Activated naive CD8-positive, alpha-beta T cell treated with anti-CD3 and anti-CD28 coated beads for 36 hours (primary cell): ENCODE measurements around the gene L2HGDH. TPM values are rescaled to one million over a fixed set of nuclear protein-coding genes. Genes with fewer than 3 reads are reported as not detected.

Experiments
- DNase-seq: peaks from one replicate; pipeline ENCODE4 v3.0.0; 2021
- H3K27ac Mint-ChIP-seq: one replicate; pipeline ENCODE4 v1.8.0; 2022; ENCODE audit warnings: mild to moderate bottlenecking, moderate library complexity, mixed read lengths
- H3K27me3 Mint-ChIP-seq: one replicate; pipeline ENCODE4 v1.8.0; 2022; ENCODE audit warnings: mild to moderate bottlenecking, mixed read lengths
- H3K36me3 Mint-ChIP-seq: one replicate; pipeline ENCODE4 v1.8.0; 2021; ENCODE audit warnings: mild to moderate bottlenecking, mixed read lengths
- H3K4me1 Mint-ChIP-seq: one replicate; pipeline ENCODE4 v1.8.0; 2021; ENCODE audit warnings: mixed read lengths
- H3K4me3 Mint-ChIP-seq: one replicate; pipeline ENCODE4 v1.8.0; 2022; ENCODE audit warnings: mild to moderate bottlenecking, moderate library complexity, mixed read lengths
- H3K9me3 Mint-ChIP-seq: one replicate; pipeline ENCODE4 v1.8.0; 2022; ENCODE audit warnings: mixed read lengths
- total RNA-seq, 2 experiments: library from RNA; stranded (reverse); gene quantifications; one replicate each; pipeline ENCODE4 v1.2.3, GENCODE V29; 2021

L2HGDH gene
- total RNA-seq, 2 experiments from 2014 or later = 21.1 to 21.6 TPM

DNA sequence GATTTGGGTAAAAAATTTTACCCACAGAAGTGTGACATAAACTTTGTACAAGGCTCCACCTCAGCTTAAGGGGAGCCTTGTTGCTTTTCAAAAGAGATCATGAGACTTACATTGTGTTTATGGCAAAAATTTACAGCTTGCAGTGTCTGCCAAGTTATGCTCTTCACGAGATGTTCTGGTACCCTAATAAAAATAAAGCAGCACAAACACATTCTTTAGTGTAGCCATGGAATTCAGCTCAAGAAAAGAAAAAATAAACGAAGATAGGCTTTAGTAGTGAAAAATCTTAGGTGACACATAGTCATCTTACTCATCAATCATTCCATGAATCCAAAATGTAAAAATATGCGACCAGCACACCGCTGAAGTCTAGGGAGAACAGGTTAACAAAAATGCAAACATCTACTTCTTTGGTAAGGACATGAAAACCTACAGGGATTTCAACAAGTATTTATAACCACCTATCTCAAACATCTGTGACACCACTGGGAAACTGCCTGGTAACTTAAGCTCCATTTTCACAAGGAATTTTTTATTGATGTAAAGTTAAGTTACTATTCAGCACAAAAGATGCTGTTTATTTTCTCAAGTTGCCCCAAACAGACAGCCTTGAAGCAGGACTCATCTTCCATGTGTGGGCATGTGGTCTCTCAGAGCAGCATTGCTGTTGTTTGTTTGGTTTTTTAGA is 33.0 kb upstream of the L2HGDH start:
- DNase-seq = no peak
- peaks cover 7% of the 10 kb centered on the region for H3K36me3 Mint-ChIP-seq
- no peaks in the 10 kb centered on the region for H3K27me3 Mint-ChIP-seq
- no peak overlapping the region for H3K4me3 Mint-ChIP-seq
- H3K27ac Mint-ChIP-seq = no peak overlapping the region
- peaks cover 33% of the 10 kb centered on the region for H3K4me1 Mint-ChIP-seq
- H3K9me3 Mint-ChIP-seq = no peaks in the 10 kb centered on the region

DNA sequence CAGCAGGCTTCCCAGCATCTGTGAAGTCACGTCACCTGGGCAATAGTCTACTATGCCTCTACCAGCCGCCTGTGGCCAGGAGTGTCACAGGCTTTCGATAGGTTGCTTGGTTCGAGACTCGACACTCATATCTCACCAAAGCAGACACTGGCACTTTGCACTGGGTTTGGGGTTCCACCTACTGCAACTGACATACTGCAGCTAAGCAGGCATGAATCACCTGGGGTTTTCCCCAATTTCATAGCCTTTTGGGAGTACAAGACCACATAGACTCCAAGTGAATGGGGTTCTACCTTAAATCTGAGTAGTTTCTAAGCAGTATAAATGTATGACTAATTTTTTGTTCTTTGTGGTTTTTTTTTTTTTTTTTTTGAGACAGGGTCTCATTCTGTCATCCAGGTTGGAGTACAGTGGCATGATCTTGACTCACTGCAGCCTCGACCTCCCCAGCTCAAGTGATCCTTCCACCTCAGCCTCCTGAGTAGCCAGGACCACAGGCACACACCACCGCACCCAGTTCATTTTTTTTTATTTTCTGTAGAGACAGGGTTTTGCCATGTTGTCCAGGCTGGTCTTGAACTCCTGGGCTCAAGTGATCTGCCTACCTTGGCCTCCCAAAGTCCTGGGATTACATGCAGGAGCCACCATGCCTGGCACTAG is 32.2 kb upstream of the L2HGDH start:
- peaks cover 7% of the 10 kb centered on the region for H3K36me3 Mint-ChIP-seq
- peaks cover 33% of the 10 kb centered on the region for H3K4me1 Mint-ChIP-seq
- peak; percentile 80 for DNase-seq
- no peaks in the 10 kb centered on the region for H3K9me3 Mint-ChIP-seq
- H3K27ac Mint-ChIP-seq = peak overlapping the region; percentile 65
- peak overlapping the region; percentile 38 for H3K4me3 Mint-ChIP-seq
- no peaks in the 10 kb centered on the region for H3K27me3 Mint-ChIP-seq

DNA sequence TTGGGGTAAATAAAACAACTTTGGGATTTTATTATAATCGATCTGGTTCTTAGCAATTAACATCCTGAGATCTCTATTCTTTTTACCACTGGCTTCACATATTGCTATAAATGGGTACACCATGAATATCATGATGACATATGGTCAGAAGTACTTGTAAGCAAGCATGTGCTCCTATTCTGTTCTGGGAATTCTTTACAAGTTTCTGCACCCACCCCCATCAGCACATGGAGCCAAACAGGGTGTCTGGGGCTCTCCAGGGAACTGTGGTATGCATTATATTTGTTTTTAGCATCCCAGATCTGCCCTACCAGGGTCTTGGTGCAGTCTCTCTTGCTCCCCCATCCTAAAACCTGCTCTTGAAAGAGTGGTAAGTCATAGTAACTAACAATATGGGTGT is 31.4 kb upstream of the L2HGDH start:
- Mint-ChIP-seq H3K4me1 (peaks cover 33% of the 10 kb centered on the region), H3K4me3 (no peak overlapping the region), H3K9me3 (no peaks in the 10 kb centered on the region), H3K27me3 (no peaks in the 10 kb centered on the region), H3K27ac (peak overlapping the region; percentile 65), H3K36me3 (peaks cover 7% of the 10 kb centered on the region)
- no peak for DNase-seq

DNA sequence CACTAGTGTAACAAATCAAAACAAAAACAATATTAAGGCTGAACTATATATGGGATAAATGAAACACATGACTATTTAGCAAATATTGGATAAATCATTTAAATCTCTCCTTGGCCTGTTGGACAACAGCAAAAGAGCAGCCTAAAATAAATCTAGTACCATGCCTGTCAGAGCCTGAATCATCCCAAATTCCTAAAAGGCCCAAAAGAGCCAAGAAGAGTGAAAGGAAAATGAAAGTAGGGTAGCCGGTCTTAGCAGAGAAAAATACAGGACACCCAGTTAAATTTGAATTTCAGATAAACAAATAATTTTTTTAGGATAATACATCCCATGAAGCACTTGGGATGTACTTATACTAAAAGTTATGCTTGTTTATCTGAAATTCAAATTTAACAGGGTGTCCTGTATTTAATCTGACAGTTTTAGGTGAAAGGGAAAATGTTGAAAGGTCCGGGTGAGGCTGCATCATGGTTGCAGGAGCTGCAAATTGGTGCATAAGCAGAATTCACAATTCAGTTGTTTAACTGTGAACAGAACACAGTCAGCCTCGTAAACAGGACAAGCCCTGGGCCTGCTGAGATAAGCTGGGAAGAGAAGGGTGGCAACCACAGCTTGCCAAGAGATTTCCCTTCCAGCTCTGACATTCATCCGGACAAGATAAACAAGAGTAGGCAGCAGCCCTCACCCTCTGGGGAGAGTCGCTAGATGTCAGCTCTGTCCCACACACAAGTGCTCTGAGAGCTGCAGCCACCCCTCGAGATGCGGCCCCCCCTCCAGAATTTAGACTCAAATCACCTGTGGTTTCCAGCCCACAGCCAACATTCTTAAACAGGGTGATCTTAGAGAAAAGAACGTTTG is 30.4 kb upstream of the L2HGDH start:
- Mint-ChIP-seq H3K9me3 (no peaks in the 10 kb centered on the region), H3K36me3 (peaks cover 7% of the 10 kb centered on the region), H3K4me1 (peaks cover 32% of the 10 kb centered on the region), H3K4me3 (no peak overlapping the region), H3K27me3 (no peaks in the 10 kb centered on the region), H3K27ac (peak overlapping the region; percentile 38)
- peak; percentile 50 for DNase-seq

DNA sequence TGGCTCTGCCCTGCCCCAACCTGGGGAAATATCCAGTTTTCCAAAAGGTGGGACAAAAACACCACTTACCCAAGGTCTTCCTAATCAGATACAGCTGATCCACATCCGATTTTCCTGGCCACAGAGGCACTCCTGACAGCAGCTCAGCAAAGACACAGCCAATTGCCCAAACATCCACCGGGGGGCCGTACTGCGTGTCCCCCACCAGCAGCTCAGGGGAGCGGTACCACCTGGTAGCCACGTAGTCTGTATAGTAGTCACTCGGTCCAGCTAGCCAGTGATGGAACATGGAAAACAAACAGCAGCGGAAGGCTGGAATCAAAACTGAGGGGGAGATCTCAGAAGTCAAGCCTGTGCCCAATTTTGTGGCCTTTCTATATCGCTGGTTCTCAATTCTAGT is 28.9 kb upstream of the L2HGDH start:
- Mint-ChIP-seq H3K36me3 (peaks cover 7% of the 10 kb centered on the region), H3K4me3 (no peak overlapping the region), H3K4me1 (peaks cover 36% of the 10 kb centered on the region), H3K27ac (no peak overlapping the region), H3K9me3 (no peaks in the 10 kb centered on the region), H3K27me3 (no peaks in the 10 kb centered on the region)
- DNase-seq = peak; percentile 17

DNA sequence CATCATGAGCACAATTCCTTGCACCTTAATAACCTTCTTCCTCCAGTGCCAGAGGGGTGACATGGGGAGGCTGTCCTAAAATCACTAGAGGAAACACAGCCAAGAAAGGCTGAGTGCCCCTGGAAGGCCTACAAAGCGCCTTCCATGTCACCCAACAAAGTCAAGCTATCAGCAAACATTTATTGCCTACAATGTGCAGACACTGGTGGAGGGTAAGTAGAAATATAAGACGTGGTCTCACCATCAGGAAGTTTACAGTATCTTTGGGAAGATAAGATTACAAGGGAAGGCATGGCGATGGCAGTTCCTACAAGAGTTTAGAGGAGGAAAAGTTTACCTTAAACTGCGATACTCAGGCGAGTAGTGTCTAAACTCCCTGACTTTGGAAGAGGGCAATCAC is 28.0 kb upstream of the L2HGDH start:
- no peak for DNase-seq
- H3K36me3 Mint-ChIP-seq = peaks cover 7% of the 10 kb centered on the region
- H3K4me1 Mint-ChIP-seq = peaks cover 38% of the 10 kb centered on the region
- no peaks in the 10 kb centered on the region for H3K27me3 Mint-ChIP-seq
- no peaks in the 10 kb centered on the region for H3K9me3 Mint-ChIP-seq
- H3K27ac Mint-ChIP-seq = no peak overlapping the region
- H3K4me3 Mint-ChIP-seq = no peak overlapping the region

DNA sequence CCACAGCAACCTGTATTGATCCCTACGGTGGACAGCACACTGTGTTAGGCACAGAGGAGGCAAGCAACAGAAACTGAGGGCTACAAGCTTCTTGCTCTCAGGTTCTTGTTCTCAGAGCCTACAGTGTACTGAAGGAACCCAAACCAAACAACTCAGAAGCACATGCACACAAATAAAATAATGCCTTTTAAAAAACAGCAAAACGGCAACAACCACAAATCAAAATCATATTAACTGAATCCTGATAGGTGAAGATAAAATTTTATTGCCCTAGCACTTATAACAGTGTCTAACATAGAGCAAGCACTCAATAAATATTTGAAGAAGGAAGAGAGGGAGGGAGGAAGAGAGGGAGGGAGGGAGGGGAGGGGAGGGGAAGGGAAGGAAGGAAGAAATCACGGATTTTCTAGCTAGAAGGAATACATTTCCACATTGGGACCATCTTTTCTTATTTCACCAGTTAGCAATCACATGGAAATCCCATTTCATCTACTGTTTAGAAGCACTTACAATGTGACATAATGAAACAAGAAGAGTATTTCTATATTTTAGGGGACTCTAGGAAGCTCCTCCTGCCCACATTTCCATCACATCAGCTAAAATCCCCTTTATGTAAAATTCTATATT is 27.3 kb upstream of the L2HGDH start:
- Mint-ChIP-seq H3K4me1 (peaks cover 31% of the 10 kb centered on the region), H3K9me3 (no peaks in the 10 kb centered on the region), H3K27ac (no peak overlapping the region), H3K4me3 (no peak overlapping the region), H3K27me3 (no peaks in the 10 kb centered on the region), H3K36me3 (peaks cover 3% of the 10 kb centered on the region)
- DNase-seq = no peak

DNA sequence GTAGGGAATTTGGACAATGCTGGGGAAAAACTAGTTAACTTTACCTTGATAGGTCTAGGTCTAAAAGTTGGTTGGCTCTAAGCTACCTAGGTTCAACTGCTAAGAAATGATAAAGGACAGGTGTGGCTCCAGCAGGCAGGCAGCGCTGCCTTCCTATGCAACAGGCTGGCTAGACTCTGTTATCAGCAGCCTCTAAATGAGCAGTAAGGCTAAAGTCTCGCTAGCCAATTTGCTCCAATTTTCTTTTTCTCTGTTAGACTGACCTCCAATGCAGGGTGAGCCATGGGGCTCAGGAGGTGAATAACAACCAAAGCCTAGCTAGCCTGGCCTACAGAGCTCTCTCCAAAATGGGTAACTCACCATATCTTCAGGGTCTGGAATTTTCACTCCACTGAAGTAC is 26.6 kb upstream of the L2HGDH start:
- Mint-ChIP-seq H3K36me3 (no peaks in the 10 kb centered on the region), H3K4me3 (no peak overlapping the region), H3K4me1 (peaks cover 26% of the 10 kb centered on the region), H3K27ac (no peak overlapping the region), H3K9me3 (no peaks in the 10 kb centered on the region), H3K27me3 (no peaks in the 10 kb centered on the region)
- no peak for DNase-seq

DNA sequence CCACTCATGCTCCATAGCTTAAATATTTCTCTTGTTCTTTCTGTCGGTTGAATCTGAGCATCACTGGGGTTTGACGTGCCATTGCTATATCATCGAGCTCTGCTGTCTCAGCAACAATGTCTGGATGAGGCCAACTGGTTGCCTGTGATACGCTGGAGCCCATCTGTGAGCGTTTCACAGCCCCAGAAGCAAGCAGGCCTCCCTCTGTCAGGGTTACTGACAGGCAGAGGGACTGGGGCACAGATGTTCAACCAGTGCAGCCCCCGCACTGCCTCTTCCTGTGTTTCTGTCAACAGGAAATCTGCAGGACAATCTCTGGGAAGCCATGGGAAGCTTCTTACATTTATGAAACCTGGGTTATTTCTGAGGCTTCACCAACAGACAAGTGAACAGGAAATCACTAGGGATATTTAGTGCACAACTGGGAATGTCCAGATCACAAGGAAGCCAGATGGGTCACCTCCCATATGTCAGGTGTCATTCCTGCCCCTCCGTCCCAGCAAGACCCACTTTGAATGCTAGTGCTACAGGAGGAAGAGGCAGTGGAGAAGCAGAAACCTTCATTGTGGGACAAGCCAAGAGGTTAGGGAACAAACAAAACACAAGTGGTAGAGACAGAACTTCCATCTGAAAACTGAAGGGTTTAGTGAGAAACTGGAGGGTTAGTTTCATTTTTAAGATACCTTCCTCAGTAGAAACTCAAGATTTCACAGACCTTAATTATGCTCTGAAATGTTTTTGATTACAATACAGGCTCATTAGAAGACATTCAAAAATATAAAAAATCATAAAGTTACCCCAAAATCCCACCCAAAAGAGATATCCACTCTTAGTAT is 24.2 kb upstream of the L2HGDH start:
- no peak overlapping the region for H3K4me3 Mint-ChIP-seq

DNA sequence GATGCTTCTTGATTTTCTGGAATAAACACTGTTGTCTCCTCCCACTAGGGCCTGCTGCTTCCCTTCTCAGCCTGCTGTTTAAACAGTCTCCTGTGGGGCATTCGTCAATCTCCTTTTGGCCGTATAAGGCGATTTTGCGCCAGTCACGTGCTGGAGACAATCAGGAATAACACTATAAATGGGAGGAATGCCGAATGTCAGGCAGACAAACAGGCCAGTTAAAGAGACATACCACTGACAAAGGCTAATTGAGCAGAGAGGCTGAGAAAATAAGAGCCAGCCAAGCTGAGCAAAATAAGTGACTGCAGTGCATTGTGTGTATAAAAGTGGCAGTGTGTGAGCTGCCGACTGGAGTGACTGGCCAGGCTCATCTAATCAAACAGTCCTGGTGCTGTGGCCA is 23.4 kb upstream of the L2HGDH start:
- no peak overlapping the region for H3K27ac Mint-ChIP-seq
- peaks cover 12% of the 10 kb centered on the region for H3K4me1 Mint-ChIP-seq
- no peak for DNase-seq
- no peaks in the 10 kb centered on the region for H3K9me3 Mint-ChIP-seq
- H3K36me3 Mint-ChIP-seq = no peaks in the 10 kb centered on the region
- no peaks in the 10 kb centered on the region for H3K27me3 Mint-ChIP-seq
- no peak overlapping the region for H3K4me3 Mint-ChIP-seq

More for the DNA sequence above, 24.2 kb upstream of the L2HGDH start:
- Mint-ChIP-seq H3K27me3 (no peaks in the 10 kb centered on the region), H3K27ac (peak overlapping the region; percentile 64), H3K9me3 (no peaks in the 10 kb centered on the region), H3K4me1 (peaks cover 12% of the 10 kb centered on the region), H3K36me3 (no peaks in the 10 kb centered on the region)
- no peak for DNase-seq

DNA sequence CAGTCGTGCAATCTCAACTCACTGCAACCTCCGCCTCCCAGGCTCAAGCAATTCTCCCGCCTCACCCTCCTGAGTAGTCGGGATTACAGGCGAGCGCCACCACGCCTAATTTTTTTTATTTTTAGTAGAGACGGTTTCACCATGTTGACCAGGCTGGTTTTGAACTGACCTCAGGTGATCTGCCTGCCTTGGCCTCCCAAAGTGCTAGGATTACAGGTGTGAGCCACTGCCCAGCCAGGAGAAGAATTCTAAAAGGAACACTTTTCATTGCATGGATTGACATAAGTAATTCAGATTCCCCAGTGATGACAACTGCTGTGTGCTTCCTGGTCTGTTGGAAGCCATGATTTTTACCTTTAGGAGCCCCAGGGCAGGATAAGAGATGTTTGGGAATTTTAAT is 22.2 kb upstream of the L2HGDH start:
- DNase-seq = no peak
- H3K27ac Mint-ChIP-seq = no peak overlapping the region
- no peaks in the 10 kb centered on the region for H3K36me3 Mint-ChIP-seq
- peaks cover 12% of the 10 kb centered on the region for H3K4me1 Mint-ChIP-seq
- H3K9me3 Mint-ChIP-seq = no peaks in the 10 kb centered on the region
- H3K27me3 Mint-ChIP-seq = no peaks in the 10 kb centered on the region
- H3K4me3 Mint-ChIP-seq = no peak overlapping the region

DNA sequence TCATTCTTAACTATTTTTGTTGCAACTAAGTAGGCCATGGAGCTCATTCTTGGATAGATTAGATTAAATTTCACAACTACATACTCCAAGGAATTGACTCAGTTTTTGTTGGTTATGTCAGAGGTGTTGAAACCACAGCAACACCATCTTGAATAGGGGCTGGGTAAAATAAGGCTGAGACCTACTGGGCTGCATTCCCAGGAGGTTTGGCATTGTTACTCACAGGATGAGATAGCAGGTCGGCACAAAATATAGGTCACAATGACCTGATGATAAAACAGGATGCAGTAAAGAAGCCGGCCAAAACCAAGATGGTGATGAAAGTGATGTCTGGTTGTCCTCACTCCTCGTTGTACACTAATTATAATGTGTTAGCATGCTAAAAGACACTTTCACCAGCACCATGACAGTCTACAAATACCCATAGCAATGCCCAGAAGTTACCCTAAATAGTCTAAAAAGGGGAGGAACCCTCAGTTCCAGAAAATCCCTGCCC is 21.0 kb upstream of the L2HGDH start:
- H3K4me3 Mint-ChIP-seq = no peak overlapping the region
- peaks cover 12% of the 10 kb centered on the region for H3K4me1 Mint-ChIP-seq
- H3K36me3 Mint-ChIP-seq = no peaks in the 10 kb centered on the region
- H3K27me3 Mint-ChIP-seq = no peaks in the 10 kb centered on the region
- H3K9me3 Mint-ChIP-seq = no peaks in the 10 kb centered on the region
- H3K27ac Mint-ChIP-seq = no peak overlapping the region
- no peak for DNase-seq

DNA sequence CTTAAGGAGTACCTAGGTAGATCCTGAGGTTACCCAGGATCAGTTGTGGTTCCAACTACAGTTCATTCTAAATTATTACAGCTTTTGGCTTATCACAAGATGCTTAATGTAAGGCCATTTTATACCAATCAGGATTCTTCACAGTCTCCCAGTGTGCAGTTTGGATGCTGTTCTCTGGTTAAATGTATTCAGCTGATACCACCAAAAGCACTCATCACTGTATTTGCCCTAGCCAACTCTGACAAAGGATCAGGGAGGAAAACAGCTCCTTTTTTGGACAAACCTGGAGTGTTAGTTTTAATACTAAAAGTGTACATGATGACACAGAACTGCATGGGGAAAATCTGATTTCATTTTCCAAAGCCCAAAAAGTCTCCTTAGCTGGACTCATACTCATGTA is 19.6 kb upstream of the L2HGDH start:
- DNase-seq = no peak
- H3K9me3 Mint-ChIP-seq = no peaks in the 10 kb centered on the region
- H3K36me3 Mint-ChIP-seq = no peaks in the 10 kb centered on the region
- H3K4me3 Mint-ChIP-seq = no peak overlapping the region
- no peaks in the 10 kb centered on the region for H3K27me3 Mint-ChIP-seq
- H3K27ac Mint-ChIP-seq = no peak overlapping the region
- peaks cover 11% of the 10 kb centered on the region for H3K4me1 Mint-ChIP-seq

DNA sequence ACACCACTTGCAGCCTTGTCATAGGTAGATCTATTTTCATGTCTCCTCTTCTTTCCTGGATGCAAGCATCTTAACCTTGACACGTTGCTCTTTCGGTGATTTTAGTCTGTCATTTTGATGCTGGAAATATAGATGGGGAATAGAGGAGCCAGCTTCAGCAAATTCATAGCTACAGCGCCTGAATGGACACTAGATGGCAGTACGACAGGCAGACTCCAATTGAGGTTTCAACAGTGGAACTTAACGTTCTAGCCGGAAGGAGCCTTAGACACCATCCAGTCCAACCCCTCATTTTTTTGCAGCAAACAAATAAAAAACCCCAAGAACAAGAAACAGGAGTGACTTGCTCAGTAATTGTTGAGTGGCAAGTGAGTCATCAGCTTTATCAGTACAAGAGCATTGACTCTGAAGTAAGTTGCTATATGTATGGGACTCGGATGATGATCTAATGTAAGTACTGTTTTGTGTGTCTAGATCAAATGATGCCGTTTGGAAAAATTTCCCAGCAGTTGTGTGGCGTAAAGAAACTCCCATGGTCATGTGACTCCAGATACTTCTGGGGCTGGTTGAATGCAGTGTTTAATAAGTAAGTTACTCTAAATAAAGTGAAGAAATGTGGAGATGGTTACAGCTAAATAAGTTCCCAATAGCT is 9.1 kb upstream of the L2HGDH start:
- H3K27ac Mint-ChIP-seq = no peak overlapping the region
- H3K27me3 Mint-ChIP-seq = no peaks in the 10 kb centered on the region
- no peak overlapping the region for H3K4me3 Mint-ChIP-seq
- H3K4me1 Mint-ChIP-seq = peaks cover 33% of the 10 kb centered on the region
- peak; percentile 63 for DNase-seq
- H3K9me3 Mint-ChIP-seq = peaks cover 2% of the 10 kb centered on the region
- peaks cover 14% of the 10 kb centered on the region for H3K36me3 Mint-ChIP-seq
